NCI-H1417 (cell line): Measurements from ENCODE around the gene ETV6.
"Not testable (repeated sequence)": the region's sequence is repeated elsewhere in the genome, so short reads cannot be mapped to it uniquely, and the experiment has no call there.

Experiments used
- DNase-seq, 3 experiments: peaks; one replicate each; lab custom pipeline; 2025; lab: John Stamatoyannopoulos, UW

The ETV6 gene

DNA sequence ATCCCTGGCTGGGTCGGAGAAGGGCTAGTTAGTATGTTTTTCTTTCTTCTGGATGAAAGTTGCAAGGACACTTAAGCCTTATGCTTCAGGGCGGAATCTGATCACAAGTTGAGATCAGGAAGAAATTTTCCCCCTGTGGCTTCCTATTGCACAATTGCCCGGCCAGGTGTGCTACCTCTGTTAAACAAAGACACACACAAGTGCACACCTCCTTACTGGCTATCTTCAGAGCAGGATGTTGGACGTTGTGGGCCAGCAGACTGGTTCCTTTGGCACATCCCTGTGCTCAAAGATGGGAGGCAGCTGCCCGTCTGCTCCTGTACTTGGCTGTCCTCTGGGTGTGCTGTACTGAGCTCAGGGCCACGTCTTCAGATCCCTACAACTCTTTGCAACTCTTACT, 19.1 kb downstream of the ETV6 start:
- no peak for DNase-seq

DNA sequence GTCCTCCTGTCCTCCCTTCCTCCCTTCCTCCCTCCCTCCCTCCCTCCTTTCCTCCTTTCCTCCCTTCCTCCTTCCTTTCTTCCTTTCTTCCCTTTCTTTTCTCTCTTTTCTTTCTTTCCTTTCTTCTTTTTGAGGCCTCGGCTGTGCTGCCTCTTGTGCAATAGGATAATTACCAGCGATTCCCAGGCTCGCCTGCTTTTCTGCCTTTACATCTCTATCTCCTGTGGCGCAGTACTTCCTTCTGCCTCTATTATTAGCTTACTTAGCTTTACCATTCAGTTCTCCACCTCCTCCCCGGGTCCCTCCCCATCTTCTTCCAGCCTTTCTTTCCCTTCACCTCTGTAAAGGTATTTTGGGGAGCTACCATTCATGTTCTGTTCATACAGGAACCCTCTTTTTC, 19.9 kb downstream of the ETV6 start:
- no peak for DNase-seq

DNA sequence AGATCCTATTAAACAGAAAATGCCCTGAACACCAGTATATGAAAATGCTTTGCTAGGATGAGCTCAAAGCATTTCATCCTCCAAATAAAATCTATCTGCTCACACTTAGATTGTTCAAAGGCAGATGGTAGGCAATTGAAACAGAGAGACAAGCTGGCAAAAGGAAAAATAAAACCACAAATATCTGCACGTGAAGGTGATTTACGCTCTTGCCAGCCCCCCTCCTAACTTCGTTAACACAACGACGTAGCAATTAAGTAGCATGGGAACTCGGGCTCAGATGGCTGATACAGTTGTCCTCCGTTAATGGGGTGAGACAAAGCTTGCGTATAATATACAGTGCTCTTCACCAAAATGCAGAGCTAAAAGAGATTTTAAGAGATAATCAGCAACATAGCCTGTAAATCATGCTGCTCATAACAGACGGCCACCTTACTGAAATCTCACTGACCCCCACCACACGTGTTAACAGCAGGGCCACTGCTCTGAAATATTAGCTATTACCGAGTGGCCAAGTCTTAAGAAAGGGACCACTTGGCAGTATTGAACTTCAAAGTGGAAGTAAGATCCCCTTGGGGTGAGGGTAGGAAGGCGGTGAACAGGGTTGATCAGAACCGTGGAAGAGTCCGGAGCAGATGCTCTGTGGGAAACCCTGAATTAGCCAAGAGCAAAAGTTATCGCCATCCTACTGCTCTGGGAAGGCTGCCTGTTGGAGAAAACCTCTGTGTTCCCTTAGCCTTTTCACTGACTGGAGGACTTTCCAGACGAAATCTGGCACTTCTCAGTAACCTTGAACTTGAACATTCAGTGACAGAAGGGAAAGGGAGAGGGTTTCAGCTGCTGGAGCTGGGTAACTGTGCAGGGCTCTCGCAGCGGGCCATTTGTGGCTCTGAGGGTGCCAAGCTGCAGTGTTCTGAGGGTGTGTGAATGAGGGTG, 23.1 kb downstream of the ETV6 start:
- DNase-seq, result peak in 1 of 3 experiments; percentile 10

DNA sequence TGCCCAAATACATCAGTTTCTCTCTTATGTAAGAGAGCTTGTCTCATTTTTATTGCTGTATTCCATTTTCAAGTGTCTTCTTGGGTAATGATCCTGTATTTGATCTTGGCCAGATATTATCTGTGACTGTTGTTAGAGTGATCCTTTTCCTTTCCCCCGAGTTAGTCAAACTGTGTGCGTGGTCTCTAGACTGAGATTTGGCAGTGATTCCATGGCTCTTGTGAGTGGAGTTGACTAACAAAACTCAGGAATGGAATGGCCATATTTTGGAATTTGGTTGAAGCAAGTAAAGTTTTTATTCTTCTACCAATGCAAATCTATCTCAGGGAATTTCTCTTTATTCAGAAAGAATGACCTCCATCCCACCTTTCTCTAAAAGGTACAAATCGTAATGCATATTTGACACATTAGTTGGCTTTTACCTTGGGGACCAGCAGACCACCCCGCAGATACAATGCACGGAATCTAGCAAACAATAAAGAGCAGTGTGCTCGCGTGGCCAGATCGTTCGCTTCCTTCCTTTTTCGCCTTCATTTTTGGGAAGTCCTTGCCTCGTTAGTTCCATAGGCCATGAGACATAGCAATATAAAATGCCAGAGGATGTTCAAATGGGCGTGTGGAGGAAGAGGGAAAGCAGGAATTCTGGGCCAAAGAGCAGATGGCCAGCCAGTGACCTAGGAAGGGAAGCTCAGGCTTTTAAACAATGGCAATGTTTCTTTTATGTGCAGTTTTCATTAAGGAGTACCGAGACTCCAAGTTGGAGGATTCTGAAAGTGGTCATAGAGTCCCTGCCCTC, 24.4 kb downstream of the ETV6 start:
- DNase-seq, result no peak

DNA sequence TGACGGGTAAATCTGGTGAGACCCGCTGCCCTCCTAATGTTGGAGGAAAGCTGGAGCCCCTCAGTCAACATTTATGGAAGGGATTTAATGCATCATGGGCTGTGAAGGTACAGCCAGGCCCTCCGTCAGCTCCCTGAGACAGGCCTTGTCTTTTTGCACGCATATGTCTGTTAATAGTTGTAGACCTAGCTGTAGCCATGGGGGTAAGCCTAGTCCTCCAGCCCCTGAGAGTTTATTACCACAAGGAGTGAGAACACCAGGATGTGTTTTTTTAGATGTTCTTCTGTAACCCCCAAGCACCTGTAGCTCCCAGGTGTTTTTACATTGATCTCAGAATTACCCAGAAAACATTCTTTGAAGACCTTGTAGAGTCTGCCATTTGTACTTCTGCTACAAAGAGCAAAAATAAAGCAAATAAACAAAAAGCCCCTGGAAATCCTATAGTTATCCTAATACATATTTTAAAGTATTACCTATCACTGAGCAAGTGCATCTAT, 25.5 kb downstream of the ETV6 start:
- DNase-seq, result no peak

DNA sequence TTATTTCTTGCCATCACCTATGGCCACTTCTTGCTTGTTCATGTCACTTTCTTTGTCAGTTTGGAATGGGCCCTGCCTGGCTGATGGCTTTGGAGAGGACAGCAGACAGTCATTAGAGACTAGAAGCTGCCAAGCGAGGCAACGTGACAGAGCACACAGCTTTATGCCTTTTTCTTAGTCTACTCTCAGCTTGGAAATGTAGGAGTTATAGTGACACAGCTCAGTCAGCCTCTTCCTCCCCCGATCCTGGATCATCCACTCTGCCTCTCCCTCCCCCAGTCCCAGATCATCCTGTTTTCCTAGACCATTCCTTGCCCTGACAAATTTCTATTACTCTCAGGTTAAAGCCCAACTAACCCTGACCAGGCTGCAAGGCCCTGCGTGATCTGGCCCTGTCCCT, 26.6 kb downstream of the ETV6 start:
- no peak for DNase-seq

DNA sequence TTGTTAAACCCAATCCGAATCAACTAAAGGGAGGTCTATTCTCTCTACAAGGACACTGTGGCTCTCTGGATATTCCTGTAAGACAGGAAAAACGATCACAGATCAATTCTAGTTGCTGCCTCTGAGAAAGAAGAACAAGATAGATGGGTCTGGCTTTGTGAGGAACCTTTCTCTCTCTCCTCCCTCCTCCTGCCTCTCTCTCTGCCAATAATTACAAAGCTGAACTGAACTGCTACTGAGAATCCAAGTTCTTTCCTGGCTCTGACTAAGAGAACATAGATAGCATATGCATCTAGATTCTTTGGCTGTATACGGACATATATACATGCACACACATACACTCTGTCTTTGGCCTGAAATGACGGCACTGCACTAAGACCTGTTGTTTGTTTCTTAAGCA, 27.6 kb downstream of the ETV6 start:
- no peak for DNase-seq

DNA sequence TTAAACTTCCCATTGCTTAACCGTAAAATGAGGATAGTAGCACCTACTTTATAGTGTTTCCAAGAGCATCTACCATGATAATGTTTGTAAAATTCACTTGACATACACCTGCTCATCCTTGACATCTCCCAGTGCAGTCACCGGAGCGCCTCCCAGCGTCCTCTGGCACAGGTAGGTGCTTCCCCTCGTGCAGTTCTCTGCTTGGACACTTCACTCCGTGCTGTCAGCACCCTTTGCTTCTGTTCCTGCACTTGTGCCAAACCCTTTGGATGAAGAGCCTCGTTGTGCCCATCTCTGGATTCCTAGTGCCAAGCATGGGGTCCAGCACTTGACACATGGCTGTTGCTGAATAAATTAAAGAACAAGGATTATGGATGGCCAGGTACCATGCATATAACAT, 28.3 kb downstream of the ETV6 start:
- DNase-seq, result no peak

DNA sequence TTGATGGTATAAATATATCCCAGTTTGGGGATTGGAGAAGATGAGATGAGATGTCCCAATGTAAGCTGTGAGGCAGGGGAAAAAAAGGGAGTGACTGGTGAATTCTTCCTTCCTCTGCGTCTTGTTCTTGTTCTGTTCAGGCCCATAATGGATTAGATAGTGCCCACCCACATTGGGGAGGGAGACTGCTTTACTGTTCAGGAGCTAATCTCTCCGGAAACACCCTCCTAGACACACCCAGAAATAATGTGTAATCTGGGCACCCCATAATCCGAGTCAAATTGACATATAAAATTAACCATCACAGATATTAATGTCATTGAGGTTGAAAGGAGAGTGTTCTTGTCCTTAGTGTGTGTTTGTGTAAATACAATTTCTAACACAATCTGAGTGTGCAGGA, 29.3 kb downstream of the ETV6 start:
- DNase-seq, result no peak

DNA sequence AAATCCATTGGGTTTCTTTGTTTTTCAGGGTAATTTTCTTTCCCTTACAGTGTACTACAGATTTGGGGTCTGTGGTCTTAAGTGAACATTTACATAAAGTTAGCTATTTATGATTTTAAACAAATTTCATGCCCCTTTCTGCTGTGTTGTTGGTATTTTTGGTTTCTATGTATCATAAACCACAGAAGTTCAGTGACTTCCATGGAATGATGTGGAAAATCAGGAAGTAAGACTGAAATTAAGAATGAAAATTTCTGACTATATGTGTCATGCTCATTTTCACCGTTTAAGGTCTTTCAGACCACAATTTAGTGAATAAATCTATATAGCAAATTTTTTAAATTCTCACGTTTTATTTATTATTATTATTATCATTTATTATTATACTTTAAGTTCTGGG, 31.7 kb downstream of the ETV6 start:
- no peak for DNase-seq

DNA sequence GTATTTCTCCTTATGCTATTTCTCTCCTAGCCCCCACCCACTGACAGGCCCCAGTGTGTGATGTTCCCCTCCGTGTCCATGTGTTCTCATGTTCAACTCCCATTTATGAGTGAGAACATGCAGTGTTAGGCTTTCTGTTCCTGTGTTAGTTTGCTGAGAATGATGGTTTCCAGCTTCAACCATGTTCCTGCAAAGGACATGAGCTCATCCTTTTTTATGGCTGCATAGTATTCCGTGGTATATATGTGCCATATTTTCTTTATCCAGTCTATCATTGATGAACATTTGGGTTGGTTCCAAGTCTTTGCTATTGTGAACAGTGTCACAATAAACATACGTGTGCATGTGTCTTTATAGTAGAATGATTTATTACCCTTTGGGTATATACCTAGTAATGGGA, 32.2 kb downstream of the ETV6 start:
- DNase-seq, result not testable (repeated sequence)

DNA sequence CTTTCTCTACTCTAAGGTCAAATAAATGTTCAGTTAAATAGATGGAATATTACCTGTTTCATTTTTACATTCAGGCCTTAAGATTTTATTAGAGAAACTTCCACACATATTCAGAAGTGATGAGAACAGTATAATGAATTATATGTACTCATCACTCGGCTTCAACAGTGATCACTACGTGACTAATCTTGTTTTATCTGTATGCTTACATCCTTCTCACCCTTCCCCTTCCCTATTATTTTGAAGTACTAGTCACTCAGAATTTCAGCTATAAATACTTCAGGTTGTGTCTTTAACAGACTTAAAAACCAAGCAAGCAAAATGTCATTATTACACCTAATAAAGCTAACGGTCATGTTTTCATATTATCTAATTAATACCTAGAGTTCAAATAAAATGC, 34.9 kb downstream of the ETV6 start:
- no peak for DNase-seq

DNA sequence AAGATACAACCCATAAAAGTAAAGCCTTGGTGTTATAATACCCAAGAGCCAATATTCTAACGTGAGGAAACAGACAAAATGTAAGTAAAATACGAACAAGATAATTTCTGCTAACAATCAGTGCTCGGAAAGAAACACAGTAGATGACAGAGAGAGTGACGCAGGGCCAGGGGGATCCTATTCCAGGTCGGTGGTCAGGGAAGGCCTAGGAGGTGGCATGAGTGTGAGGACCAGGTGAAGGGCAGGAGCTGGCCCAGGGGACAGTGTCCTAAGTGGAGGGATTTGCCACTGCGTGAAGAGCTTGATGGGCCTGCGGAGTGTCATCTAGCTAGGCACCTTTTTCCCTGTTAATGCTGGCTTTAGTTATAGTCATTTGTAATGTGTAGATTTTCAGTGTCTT, 35.3 kb downstream of the ETV6 start:
- no peak for DNase-seq

DNA sequence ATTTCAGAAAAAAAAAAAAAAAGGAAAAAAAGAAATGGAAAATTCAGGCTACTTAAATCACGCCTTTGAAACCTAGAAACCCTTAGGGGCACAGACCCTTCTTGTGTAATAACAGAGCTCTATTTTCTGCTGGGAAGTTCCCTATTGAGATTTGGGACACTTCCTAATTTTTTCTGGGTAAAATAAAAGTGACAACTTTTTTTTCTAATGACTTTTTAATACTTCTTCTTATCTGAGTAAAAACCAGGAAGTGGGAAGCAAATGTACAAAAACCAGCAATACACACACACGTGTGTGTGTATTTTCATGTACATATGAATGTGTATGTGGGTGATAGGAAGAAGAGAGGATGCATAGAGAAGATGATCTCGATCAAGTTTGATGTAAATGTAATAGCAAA, 35.8 kb downstream of the ETV6 start:
- DNase-seq, result no peak

DNA sequence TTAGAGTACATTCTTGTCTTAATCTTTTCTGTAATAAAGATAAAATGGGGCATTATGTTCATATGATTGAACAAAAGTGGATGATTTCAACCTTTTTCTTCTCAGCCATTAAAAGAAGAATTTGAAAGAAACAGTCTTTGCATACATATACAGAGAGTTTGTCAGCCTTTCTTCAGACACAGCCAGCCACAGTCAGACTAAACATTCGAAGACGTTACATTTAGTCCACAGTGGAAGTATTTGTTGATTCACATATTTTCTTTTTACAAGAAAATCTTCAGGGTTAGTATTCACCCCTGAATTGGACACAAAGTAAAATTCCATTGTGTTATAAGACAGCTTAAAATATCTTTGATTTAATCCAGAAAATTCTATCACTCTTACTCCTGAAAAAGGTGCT, 36.2 kb downstream of the ETV6 start:
- DNase-seq, result no peak

DNA sequence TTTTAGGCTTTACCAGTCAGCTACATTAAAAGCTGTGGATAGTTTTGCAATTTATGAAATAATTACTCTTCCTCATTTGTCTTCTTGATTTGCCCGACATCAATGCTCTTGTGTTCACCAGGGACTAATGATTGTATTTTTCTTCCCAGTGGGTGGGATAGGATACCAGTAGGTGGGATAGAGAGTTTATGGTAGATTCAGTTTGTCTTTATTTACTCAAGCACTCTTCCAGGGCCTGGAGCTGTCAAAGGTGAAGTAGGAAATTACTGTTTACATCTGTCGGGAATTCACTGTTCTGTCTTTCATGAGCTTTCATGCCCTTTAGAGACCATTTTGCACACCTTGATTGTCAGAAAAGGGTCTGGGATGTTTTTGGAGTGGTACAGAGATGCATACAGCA, 36.6 kb downstream of the ETV6 start:
- peak; percentile 24 to 99 (median 86) for DNase-seq

DNA sequence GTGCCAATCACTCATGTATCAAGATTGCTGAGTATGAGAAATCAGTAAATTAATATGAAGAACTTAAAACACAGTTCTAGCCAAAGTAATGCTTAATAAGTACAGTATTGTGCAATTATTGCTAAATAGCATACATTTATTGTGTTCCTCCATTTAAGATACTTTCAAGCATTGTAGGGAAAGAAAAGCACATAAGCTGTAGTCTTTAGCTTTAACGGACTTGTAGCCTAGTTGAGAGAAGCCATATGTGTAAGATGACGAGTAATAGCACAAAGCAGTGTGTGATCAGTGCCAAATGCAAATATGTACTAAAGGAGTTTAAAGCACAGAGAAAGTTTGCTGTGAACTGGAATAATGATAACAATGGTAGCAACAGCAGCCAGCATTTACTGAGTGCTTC, 38.1 kb downstream of the ETV6 start:
- peak in 1 of 3 experiments; percentile 18 for DNase-seq

DNA sequence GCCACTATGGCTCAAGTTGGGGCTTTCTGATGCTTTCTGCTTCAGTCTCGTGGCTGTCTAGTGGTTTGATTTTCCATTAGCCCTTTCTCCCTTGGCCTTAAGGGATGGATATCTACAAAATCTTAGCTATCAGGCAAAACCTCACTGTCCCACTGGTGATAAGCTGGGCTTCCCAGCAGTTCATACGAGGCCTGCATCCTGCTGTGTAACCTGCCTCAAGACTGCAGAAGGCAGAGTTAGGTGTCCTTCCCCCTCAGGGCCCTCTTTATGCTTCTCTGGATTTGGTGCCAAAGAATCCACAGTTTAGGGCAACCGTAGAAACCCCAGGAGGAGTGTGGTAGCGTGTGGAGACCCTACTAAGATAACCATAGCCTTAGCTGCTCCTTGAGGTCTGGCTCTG, 38.9 kb downstream of the ETV6 start:
- DNase-seq, result no peak

DNA sequence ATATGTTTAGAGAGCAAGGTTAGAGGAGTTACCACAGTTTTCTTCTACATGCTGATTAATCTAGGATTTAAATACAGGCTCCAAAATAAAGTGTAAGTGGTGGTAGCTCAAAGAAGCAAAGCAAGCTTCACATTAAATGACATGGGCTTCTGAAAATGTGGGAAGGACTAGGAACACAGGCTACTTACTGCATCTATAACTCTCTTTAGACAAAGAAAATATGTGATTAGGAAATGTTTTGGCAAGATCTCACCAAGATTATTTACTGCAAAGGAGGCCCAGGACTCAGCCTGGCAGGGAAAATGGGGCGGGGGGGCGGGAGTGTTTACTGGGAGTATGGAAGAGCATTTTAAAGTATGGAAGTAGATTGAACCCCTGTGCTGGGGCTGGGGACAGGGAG, 39.4 kb downstream of the ETV6 start:
- DNase-seq, result no peak

DNA sequence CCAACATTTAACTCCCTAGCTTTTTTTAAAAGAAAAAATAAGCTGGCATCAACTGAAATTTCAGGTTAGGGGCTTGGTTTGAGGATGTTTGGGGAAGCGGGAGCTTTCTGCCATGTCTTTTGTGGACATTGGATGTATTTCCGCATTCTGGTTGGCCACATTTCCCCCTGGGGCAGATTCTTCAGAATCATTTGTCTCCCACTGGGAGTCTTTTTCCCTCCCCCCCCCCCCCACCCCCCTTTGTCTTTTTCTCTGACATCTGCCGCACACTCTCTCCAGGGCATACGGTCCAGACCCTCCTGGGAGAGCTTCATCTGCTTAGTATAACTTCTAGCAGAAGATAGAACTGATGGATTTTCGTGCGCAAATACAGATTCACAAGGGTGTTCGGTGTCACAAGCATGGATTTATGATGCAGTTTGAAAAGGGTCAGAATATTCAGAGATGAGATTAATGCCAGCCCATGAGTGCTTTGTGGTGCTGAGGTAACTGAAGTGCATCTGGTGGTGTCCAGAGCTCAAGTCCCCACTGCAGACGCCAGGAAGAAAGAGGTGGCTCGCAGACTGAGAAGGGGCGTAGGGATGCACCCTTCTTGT, 40.2 kb downstream of the ETV6 start:
- peak in 2 of 3 experiments; percentile 19 to 60 for DNase-seq

DNA sequence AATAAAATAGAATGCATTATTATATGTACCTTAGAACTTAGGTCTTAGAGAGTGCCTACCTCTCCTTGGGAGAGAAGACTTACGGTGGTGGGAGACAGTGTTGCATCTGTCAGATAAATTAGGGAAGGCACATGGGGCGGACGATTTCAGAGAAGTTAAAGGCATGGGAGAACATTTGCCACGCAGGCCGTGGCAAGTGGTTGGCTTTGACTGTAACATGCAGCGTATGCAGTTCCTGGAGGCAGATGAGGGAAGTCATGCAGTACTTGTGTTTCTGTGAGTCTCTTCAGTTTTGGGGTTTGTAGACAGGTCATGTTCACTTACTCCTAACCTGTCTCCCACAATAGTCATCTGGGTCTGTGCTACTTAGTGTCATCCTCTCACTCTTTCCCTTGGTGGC, 43.6 kb downstream of the ETV6 start:
- DNase-seq, result no peak

DNA sequence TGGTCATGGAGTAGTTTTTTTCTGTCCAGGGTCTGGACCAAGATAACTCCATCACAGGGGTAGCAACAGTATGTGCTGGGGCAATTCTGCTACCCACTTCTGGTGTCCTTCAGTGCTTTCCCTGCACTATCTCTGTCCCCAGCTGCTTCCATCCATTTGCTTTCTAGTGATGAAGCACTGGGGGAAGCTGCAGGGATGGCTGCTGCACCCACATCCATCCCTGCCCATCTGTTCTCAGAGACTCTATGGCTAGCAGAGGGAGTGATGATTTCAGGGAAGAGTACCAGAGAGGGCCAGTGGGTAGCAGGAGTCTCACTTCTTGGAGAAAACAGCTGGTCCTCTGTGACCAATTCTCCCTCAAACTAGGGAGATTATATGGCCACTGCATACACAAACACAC, 44.1 kb downstream of the ETV6 start:
- no peak for DNase-seq

DNA sequence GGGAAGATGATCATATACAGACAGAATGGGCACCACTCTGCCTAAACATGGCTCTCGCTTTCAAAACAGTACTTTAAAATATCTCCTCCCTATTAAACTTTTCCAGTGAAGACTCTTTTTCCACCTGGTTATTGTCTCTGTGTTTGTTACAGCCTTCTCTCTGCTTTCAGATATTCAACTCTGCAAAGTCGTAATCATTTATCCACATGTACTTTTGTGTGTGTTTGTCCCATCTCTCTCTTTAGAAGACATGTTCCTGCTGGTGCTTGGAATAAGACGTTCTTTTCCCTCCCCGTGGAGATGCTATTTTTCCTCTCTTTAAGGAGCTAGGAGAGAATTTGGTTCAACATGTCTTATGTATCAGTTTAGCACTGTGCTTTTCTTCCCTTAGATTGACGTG, 45.1 kb downstream of the ETV6 start:
- no peak for DNase-seq
